Liver (tissue), 9 donors: Measurements from ENCODE around the gene PDGFB. TPM values are rescaled to one million over a fixed set of nuclear protein-coding genes. Genes with fewer than 3 reads are reported as not detected.

ENCODE experiments used
- DNase-seq: peaks from one replicate; pipeline ENCODE4 v3.0.0-alpha.2; 2017; ENCODE audit warnings: low spot score
- H3K27ac ChIP-seq, 2 donors: one replicate each; pipeline ENCODE4 v1.7.0; 2013; ENCODE audit warnings: inconsistent platforms in 2 of 2, low read length in 2 of 2, control low read depth in 1 of 2, low read depth in 1 of 2, mild to moderate bottlenecking in 1 of 2
- H3K27me3 ChIP-seq, 4 donors: one replicate each; pipeline versions ENCODE4 v1.6.1 to v1.7.0; 2013; ENCODE audit warnings: low read length in 3 of 4, inconsistent platforms in 1 of 4, mild to moderate bottlenecking in 1 of 4, moderate library complexity in 1 of 4; ENCODE audit not compliant: control insufficient read depth in 4 of 4, insufficient read depth in 4 of 4
- H3K36me3 ChIP-seq, 4 donors: one replicate each; pipeline versions ENCODE4 v1.6.1 to v1.7.0; 2013; ENCODE audit warnings: low read length in 3 of 4, mild to moderate bottlenecking in 3 of 4, low read depth in 1 of 4, moderate library complexity in 1 of 4; ENCODE audit not compliant: control insufficient read depth in 4 of 4, insufficient read depth in 3 of 4
- H3K4me1 ChIP-seq, 4 donors: one replicate each; pipeline versions ENCODE4 v1.6.1 to v1.7.0; 2013; ENCODE audit warnings: low read length in 3 of 4, mild to moderate bottlenecking in 3 of 4, moderate library complexity in 1 of 4; ENCODE audit not compliant: control insufficient read depth in 4 of 4, insufficient read depth in 4 of 4
- H3K4me3 ChIP-seq, 3 donors: one replicate each; pipeline versions ENCODE4 v1.6.1 to v1.7.0; 2013; ENCODE audit warnings: low read length in 3 of 3, control low read depth in 1 of 3, low read depth in 1 of 3, mild to moderate bottlenecking in 1 of 3
- H3K9ac ChIP-seq, 2 donors: one replicate each; pipeline ENCODE4 v1.7.0; 2013; ENCODE audit warnings: low read length in 2 of 2, mild to moderate bottlenecking in 2 of 2, moderate library complexity in 2 of 2, control low read depth in 1 of 2, low read depth in 1 of 2
- H3K9me3 ChIP-seq, 4 donors: one replicate each; pipeline versions ENCODE4 v1.6.1 to v1.7.0; 2013; ENCODE audit warnings: low read length in 3 of 4; ENCODE audit not compliant: control insufficient read depth in 4 of 4
- EGR1 ChIP-seq, 2 donors: IDR thresholded peaks; 2 replicates each; pipeline ENCODE4 v1.6.1; 2016 to 2018; ENCODE audit warnings: antibody characterized with exemption in 2 of 2, low read depth in 2 of 2
- FOXA1 ChIP-seq: IDR thresholded peaks from 2 replicates; pipeline ENCODE4 v1.6.1; 2016; ENCODE audit warnings: antibody characterized with exemption
- GABPA ChIP-seq, 2 donors: IDR thresholded peaks in 1 of 2; conservative IDR thresholded peaks in 1 of 2; 2 replicates each; pipeline ENCODE4 v1.6.1; 2016; ENCODE audit warnings: antibody characterized with exemption in 2 of 2, mild to moderate bottlenecking in 1 of 2, moderate library complexity in 1 of 2
- HNF4G ChIP-seq: IDR thresholded peaks from 2 replicates; pipeline ENCODE4 v1.6.1; 2016; ENCODE audit warnings: antibody characterized with exemption
- MAX ChIP-seq: IDR thresholded peaks from 2 replicates; pipeline ENCODE4 v1.6.1; 2016; ENCODE audit warnings: antibody characterized with exemption
- RAD21 ChIP-seq, 2 donors: IDR thresholded peaks; 2 replicates each; pipeline ENCODE4 v1.6.1; 2016; ENCODE audit warnings: antibody characterized with exemption in 2 of 2, mild to moderate bottlenecking in 2 of 2
- ZBTB33 ChIP-seq: IDR thresholded peaks from 2 replicates; pipeline ENCODE4 v1.6.1; 2016; ENCODE audit warnings: antibody characterized with exemption
- WGBS: extraction: QIAGEN DNeasy Blood & Tissue Kit; methylation state at CpG from one replicate; pipeline ENCODE4 v1.1.7; 2013; 5-methylcytosine and 5-hydroxymethylcytosine counted together
- polyA plus RNA-seq, 2 donors: library from polyadenylated mRNA; stranded (reverse) in 1 of 2; unstranded in 1 of 2; fragments of 200-250 nt in 1 of 2; fragments of >200 nt in 1 of 2; fragmentation: Nextera tagmentation in 1 of 2; extraction: Ambion mirVana in 1 of 2; gene quantifications; one replicate each; pipeline versions ENCODE4 v1.2.1 to v1.2.3, GENCODE V29; 2013 to 2015
- total RNA-seq, 2 donors: library from RNA; depleted of rRNA; stranded (reverse); fragments of >200 nt; gene quantifications; one replicate each; pipeline ENCODE4 v1.2.3, GENCODE V29; 2014
- TF ChIP-seq, protein P1 (sequence below): IDR thresholded peaks from 2 replicates; pipeline ENCODE4 v1.6.1; 2016; ENCODE audit warnings: antibody characterized with exemption, mild to moderate bottlenecking
- donor health status: healthy.
- donor health status: healthy.
- donor health status: healthy.
- donor health status: healthy.
- donor health status: healthy.

Gene PDGFB
- total and polyA plus RNA-seq, 4 donors: 0.25 to 4.5 (median 1.7) TPM

DNA sequence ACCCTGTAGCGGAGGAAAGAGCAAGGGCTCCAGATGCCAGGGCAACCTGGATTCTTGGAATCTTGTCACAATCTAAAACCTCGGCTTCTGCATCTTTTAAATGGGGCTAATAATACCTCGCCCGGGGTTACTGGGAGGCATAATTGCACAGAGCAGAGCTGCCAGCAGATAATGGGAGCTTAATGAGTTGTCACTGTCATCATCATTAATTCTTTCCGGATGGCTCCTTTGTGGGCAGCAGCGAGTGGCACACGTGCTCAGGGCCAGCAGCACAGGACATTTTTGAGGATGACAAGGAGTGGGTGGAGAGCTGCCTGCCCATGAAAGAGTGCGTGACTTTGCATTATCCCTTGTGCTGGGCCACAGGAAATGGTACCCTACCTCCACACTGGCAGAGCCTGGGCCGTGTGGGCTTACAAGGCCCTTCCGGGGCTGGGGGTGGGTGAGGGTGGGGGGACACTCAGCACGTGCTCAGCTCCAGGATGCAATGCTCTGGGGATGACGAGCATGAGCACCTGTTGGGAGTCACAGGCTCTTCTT is 5.7 kb downstream of the PDGFB start:
- no peaks in the 10 kb centered on the region for H3K36me3 ChIP-seq
- no peaks in the 10 kb centered on the region for H3K27me3 ChIP-seq
- H3K9me3 ChIP-seq: no peaks in the 10 kb centered on the region

DNA sequence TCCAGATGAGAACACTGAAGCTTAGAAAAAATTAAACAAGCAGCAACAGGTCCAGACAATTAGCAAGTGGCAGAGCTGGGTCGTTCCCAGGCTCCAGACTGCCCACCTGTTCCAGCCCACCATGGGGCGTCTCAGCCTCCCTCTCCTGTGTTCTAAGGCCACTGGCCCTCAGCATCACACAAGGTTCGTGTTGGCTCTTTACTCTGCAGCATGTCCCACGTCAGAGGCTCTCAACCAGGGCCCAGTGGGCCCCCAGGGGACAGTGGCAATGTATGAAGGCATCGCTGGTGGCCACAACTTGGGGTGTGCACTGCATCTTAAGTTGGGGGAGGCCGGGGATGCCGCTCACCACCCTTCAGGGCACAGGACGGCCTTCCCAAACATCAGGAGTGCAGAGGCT is 6.2 kb downstream of the PDGFB start:
- 89% methylated on average over 8 of the region's 8 CpGs for WGBS
- no peak overlapping the region for H3K9ac ChIP-seq
- H3K27ac ChIP-seq: no peak overlapping the region
- no peak overlapping the region for H3K4me3 ChIP-seq
- DNase-seq: no peak
- no peaks in the 10 kb centered on the region for H3K36me3 ChIP-seq
- TF ChIP-seq GABPA (IDR thresholded peaks at IDR 0.05 in 1 of 2, conservative IDR thresholded peaks at IDR 0.05 in 1 of 2) (no peak), FOXA1 (no peak), EGR1 (IDR thresholded peaks at IDR 0.05; ENCODE audit: low read depth in 2 of 2) (no peak), ZBTB33 (no peak)
- TF ChIP-seq, protein P1, sequence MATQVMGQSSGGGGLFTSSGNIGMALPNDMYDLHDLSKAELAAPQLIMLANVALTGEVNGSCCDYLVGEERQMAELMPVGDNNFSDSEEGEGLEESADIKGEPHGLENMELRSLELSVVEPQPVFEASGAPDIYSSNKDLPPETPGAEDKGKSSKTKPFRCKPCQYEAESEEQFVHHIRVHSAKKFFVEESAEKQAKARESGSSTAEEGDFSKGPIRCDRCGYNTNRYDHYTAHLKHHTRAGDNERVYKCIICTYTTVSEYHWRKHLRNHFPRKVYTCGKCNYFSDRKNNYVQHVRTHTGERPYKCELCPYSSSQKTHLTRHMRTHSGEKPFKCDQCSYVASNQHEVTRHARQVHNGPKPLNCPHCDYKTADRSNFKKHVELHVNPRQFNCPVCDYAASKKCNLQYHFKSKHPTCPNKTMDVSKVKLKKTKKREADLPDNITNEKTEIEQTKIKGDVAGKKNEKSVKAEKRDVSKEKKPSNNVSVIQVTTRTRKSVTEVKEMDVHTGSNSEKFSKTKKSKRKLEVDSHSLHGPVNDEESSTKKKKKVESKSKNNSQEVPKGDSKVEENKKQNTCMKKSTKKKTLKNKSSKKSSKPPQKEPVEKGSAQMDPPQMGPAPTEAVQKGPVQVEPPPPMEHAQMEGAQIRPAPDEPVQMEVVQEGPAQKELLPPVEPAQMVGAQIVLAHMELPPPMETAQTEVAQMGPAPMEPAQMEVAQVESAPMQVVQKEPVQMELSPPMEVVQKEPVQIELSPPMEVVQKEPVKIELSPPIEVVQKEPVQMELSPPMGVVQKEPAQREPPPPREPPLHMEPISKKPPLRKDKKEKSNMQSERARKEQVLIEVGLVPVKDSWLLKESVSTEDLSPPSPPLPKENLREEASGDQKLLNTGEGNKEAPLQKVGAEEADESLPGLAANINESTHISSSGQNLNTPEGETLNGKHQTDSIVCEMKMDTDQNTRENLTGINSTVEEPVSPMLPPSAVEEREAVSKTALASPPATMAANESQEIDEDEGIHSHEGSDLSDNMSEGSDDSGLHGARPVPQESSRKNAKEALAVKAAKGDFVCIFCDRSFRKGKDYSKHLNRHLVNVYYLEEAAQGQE: no peak
- peaks cover 9 to 71% (median 46%) of the 10 kb centered on the region in 4 donors for H3K4me1 ChIP-seq
- H3K9me3 ChIP-seq: no peaks in the 10 kb centered on the region
- H3K27me3 ChIP-seq: no peaks in the 10 kb centered on the region

More for the DNA sequence above, 5.7 kb downstream of the PDGFB start:
- WGBS: 75% methylated on average over 12 of the region's 12 CpGs
- Histone ChIP-seq H3K27ac (no peak overlapping the region), H3K9ac (no peak overlapping the region), H3K4me1 (peaks cover 11 to 73% (median 47%) of the 10 kb centered on the region in 4 donors), H3K4me3 (no peak overlapping the region)
- no peak for TF ChIP-seq RAD21 (IDR thresholded peaks at IDR 0.05)
- TF ChIP-seq, protein P1: no peak
- no peak for TF ChIP-seq MAX
- no peak for TF ChIP-seq HNF4G
- no peak for TF ChIP-seq FOXA1
- TF ChIP-seq EGR1 (IDR thresholded peaks at IDR 0.05; ENCODE audit: low read depth in 2 of 2): no peak
- no peak for TF ChIP-seq GABPA (IDR thresholded peaks at IDR 0.05 in 1 of 2, conservative IDR thresholded peaks at IDR 0.05 in 1 of 2)
- DNase-seq: no peak
